H1 (cell line): Measurements from ENCODE around the gene CREB3L4. TPM values are rescaled to one million over a fixed set of nuclear protein-coding genes. Genes with fewer than 3 reads are reported as not detected.

Source experiments
- CTCF ChIA-PET: fragments of 300-600 bp; sonication (Branson Sonifier 250); formaldehyde crosslinking; loops from one replicate; lab custom pipeline; 2021; ENCODE audit not compliant: partially characterized antibody; lab: Charles Lee
- POLR2A ChIA-PET: fragments of 300-600 bp; sonication (Branson Sonifier 250); formaldehyde crosslinking; loops from one replicate; lab custom pipeline; 2021; ENCODE audit warnings: inconsistent platforms; ENCODE audit not compliant: partially characterized antibody; lab: Charles Lee
- DNase-seq, 2 experiments: peaks; one replicate each; pipeline versions ENCODE4 v3.0.0 to v3.0.0-alpha.2; 2010 to 2022; ENCODE audit warnings: low spot score in 2 of 2, low read depth in 1 of 2, mixed read lengths in 1 of 2
- FAIRE-seq: peaks from 2 replicates; lab custom pipeline; 2011; peaks lifted over from hg19 to GRCh38; lab: Jason Lieb, UNC
- H2AFZ ChIP-seq: 2 replicates; pipeline ENCODE4 v1.8.1; 2012; ENCODE audit warnings: low read length, inconsistent platforms
- H2AK5ac ChIP-seq: 2 replicates; pipeline ENCODE4 v1.6.1; 2013; ENCODE audit warnings: low read depth, low read length
- H2BK120ac ChIP-seq: replicated peaks from 2 replicates; pipeline ENCODE3; 2013; ENCODE audit warnings: low read depth, low read length, inconsistent platforms
- H2BK12ac ChIP-seq: 2 replicates; pipeline ENCODE4 v1.6.1; 2013; ENCODE audit warnings: low read depth, low read length
- H2BK15ac ChIP-seq: 2 replicates; pipeline ENCODE4 v1.6.1; 2013; ENCODE audit warnings: low read length
- H2BK20ac ChIP-seq: 2 replicates; pipeline ENCODE4 v1.6.1; 2013; ENCODE audit warnings: low read length
- H2BK5ac ChIP-seq: 2 replicates; pipeline ENCODE4 v1.6.1; 2013; ENCODE audit warnings: low read depth, low read length
- H3K14ac ChIP-seq: 2 replicates; pipeline ENCODE4 v1.6.1; 2013; ENCODE audit warnings: inconsistent platforms; ENCODE audit not compliant: insufficient read length
- H3K18ac ChIP-seq: 2 replicates; pipeline ENCODE4 v1.6.1; 2013; ENCODE audit warnings: low read length; ENCODE audit errors: extremely low read depth
- H3K23ac ChIP-seq: 2 replicates; pipeline ENCODE4 v1.6.1; 2013; ENCODE audit warnings: inconsistent platforms; ENCODE audit not compliant: insufficient read length
- H3K23me2 ChIP-seq: 2 replicates; pipeline ENCODE4 v1.6.1; 2013; ENCODE audit warnings: low read depth, low read length
- H3K27ac ChIP-seq: 2 replicates; pipeline ENCODE4 v1.6.1; 2011; ENCODE audit warnings: low read depth, low read length, inconsistent platforms
- H3K27me3 ChIP-seq, 4 experiments: replicated peaks in 1 of 4; 1 replicate in 1 of 4; 2 replicates in 3 of 4; pipeline versions ENCODE4 v1.6.1 to v1.8.1; 2011 to 2013; ENCODE audit warnings: low read length in 3 of 4, mild to moderate bottlenecking in 3 of 4, inconsistent platforms in 2 of 4, mixed read lengths in 2 of 4, moderate library complexity in 1 of 4; ENCODE audit not compliant: control insufficient read depth in 3 of 4, insufficient read depth in 3 of 4; ENCODE audit errors: extremely low read depth in 1 of 4
- H3K36me3 ChIP-seq, 4 experiments: 2 replicates each; pipeline versions ENCODE4 v1.6.1 to v1.8.1; 2011 to 2013; ENCODE audit warnings: mild to moderate bottlenecking in 4 of 4, low read length in 3 of 4, moderate library complexity in 2 of 4, control low read depth in 1 of 4, inconsistent platforms in 1 of 4; ENCODE audit not compliant: insufficient read depth in 4 of 4, control insufficient read depth in 2 of 4
- H3K4ac ChIP-seq: replicated peaks from 2 replicates; pipeline ENCODE3; 2013; ENCODE audit warnings: low read length, low read depth, mixed read lengths, inconsistent platforms; ENCODE audit not compliant: insufficient read length
- H3K4me1 ChIP-seq, 4 experiments: replicated peaks in 1 of 4; 1 replicate in 1 of 4; 2 replicates in 3 of 4; pipeline versions ENCODE4 v1.6.1 to v1.8.1; 2011 to 2013; ENCODE audit warnings: low read length in 3 of 4, inconsistent platforms in 2 of 4, mixed read lengths in 1 of 4; ENCODE audit not compliant: insufficient read depth in 4 of 4, control insufficient read depth in 3 of 4
- H3K4me2 ChIP-seq, 2 experiments: 2 replicates each; pipeline versions ENCODE4 v1.6.1 to v1.8.1; 2011 to 2013; ENCODE audit warnings: low read depth in 2 of 2, low read length in 2 of 2, control low read depth in 1 of 2, inconsistent platforms in 1 of 2, mild to moderate bottlenecking in 1 of 2; ENCODE audit not compliant: insufficient read depth in 1 of 2
- H3K4me3 ChIP-seq, 4 experiments: fragments of 200-600, 300-600 bp in 1 of 4; sonication (generic), shearing (Covaris generic), sonication (Bioruptor Twin) in 1 of 4; 2 replicates each; pipeline versions ENCODE4 v1.5.1 to v1.8.1; 2011 to 2016; ENCODE audit warnings: low read length in 4 of 4, low read depth in 3 of 4, control low read depth in 2 of 4, inconsistent platforms in 2 of 4, mild to moderate bottlenecking in 2 of 4, mixed read lengths in 1 of 4, moderate library complexity in 1 of 4; ENCODE audit not compliant: insufficient read depth in 2 of 4; ENCODE audit errors: extremely low read depth in 1 of 4
- H3K56ac ChIP-seq: replicated peaks from 2 replicates; pipeline ENCODE3; 2013; ENCODE audit warnings: low read depth, mild to moderate bottlenecking, mixed read lengths, low read length, inconsistent platforms; ENCODE audit not compliant: insufficient read length
- H3K79me1 ChIP-seq: 2 replicates; pipeline ENCODE4 v1.6.1; 2013; ENCODE audit warnings: low read depth, low read length, control low read depth
- H3K79me2 ChIP-seq, 2 experiments: 2 replicates each; pipeline versions ENCODE4 v1.6.1 to v1.8.1; 2012 to 2013; ENCODE audit warnings: low read length in 2 of 2, mild to moderate bottlenecking in 2 of 2, inconsistent platforms in 1 of 2; ENCODE audit not compliant: insufficient read depth in 2 of 2, control insufficient read depth in 1 of 2
- H3K9ac ChIP-seq, 4 experiments: replicated peaks in 1 of 4; 1 replicate in 1 of 4; 2 replicates in 3 of 4; pipeline versions ENCODE4 v1.6.1 to v1.8.1; 2011 to 2013; ENCODE audit warnings: low read depth in 3 of 4, low read length in 3 of 4, control low read depth in 2 of 4, mild to moderate bottlenecking in 2 of 4, moderate library complexity in 2 of 4, inconsistent platforms in 1 of 4; ENCODE audit errors: extremely low read depth in 1 of 4
- H3K9me3 ChIP-seq, 2 experiments: 2 replicates each; pipeline versions ENCODE4 v1.6.1 to v1.8.1; 2012 to 2013; ENCODE audit warnings: mild to moderate bottlenecking in 2 of 2, moderate library complexity in 2 of 2, control low read depth in 1 of 2, inconsistent platforms in 1 of 2, low read depth in 1 of 2, low read length in 1 of 2, mixed read lengths in 1 of 2; ENCODE audit not compliant: insufficient read depth in 2 of 2
- H4K20me1 ChIP-seq, 2 experiments: replicated peaks in 1 of 2; 2 replicates each; pipeline versions ENCODE3 to v1.8.1; 2011 to 2013; ENCODE audit warnings: inconsistent platforms in 2 of 2, low read length in 2 of 2, mild to moderate bottlenecking in 1 of 2; ENCODE audit not compliant: insufficient read depth in 2 of 2, control insufficient read depth in 1 of 2
- H4K5ac ChIP-seq: 2 replicates; pipeline ENCODE4 v1.6.1; 2013; ENCODE audit warnings: low read length, low read depth, mixed read lengths, inconsistent platforms; ENCODE audit not compliant: insufficient read length
- H4K8ac ChIP-seq: 2 replicates; pipeline ENCODE4 v1.8.0; 2013; ENCODE audit warnings: mild to moderate bottlenecking, moderate library complexity, low read length, inconsistent platforms; ENCODE audit not compliant: insufficient read depth; ENCODE audit errors: extremely low read depth
- H4K91ac ChIP-seq: replicated peaks from 2 replicates; pipeline ENCODE3; 2013; ENCODE audit warnings: low read length, mixed read lengths, inconsistent platforms; ENCODE audit not compliant: insufficient read length
- EP300 ChIP-seq, 2 experiments: IDR thresholded peaks; 1 replicate in 1 of 2; 2 replicates in 1 of 2; pipeline ENCODE4 v1.6.1; 2011 to 2012; ENCODE audit warnings: low read depth in 2 of 2, low read length in 2 of 2, mild to moderate bottlenecking in 2 of 2, borderline replicate concordance in 1 of 2, inconsistent platforms in 1 of 2, moderate library complexity in 1 of 2
- POLR2A ChIP-seq, 2 experiments: IDR thresholded peaks; 1 replicate in 1 of 2; 2 replicates in 1 of 2; pipeline ENCODE4 v1.6.1; 2011; ENCODE audit warnings: low read depth in 2 of 2, low read length in 2 of 2, mild to moderate bottlenecking in 2 of 2; ENCODE audit errors: control extremely low read depth in 1 of 2
- SAP30 ChIP-seq: fragments of 300-600 bp; sonication (generic); IDR thresholded peaks from 2 replicates; pipeline ENCODE4 v1.7.1; 2012; ENCODE audit warnings: low read length, moderate library complexity, mild to moderate bottlenecking, inconsistent platforms; ENCODE audit not compliant: insufficient read depth, insufficient replicate concordance
- WGBS, 2 experiments: shearing (Covaris generic) in 1 of 2; methylation state at CpG; one replicate each; pipeline versions ENCODE4 v1.1.6 to v1.1.7; 2013 to 2015; ENCODE audit warnings: low lambda C conversion rate in 2 of 2, mixed read lengths in 2 of 2, inconsistent platforms in 1 of 2, low coverage in 1 of 2, missing lambda C conversion rate in 1 of 2; ENCODE audit not compliant: insufficient replicate concordance in 2 of 2, insufficient coverage in 1 of 2, insufficient read length in 1 of 2; ENCODE audit errors: extremely low coverage in 1 of 2, missing lambda C conversion rate in 1 of 2; 5-methylcytosine and 5-hydroxymethylcytosine counted together
- polyA plus RNA-seq, 7 experiments: library from polyadenylated mRNA; depleted of rRNA in 3 of 7; stranded (reverse) in 5 of 7; unstranded in 2 of 7; fragments of >200 nt in 5 of 7; fragments of 200-250 nt in 2 of 7; gene quantifications; 1 replicate in 5 of 7; 2 replicates in 1 of 7; 4 replicates in 1 of 7; pipeline versions ENCODE4 v1.2.1 to v1.2.3, GENCODE V29; 2011 to 2013; ENCODE audit warnings: missing spikeins in 2 of 7, mixed read lengths in 2 of 7
- total RNA-seq: library from RNA; stranded (reverse); fragmentation: NEBNext Ultra II Directional; extraction: Animal tissue kit (Norgen Biotek cat#: 25700); gene quantifications from 2 replicates; pipeline ENCODE4 v1.2.1, GENCODE V29; 2021

CREB3L4 gene
- total and polyA plus RNA-seq, 2 of the 8 experiments (the other 6 are each of a cell fraction or from before 2014, with no cell fraction given): 34.4 to 54.0 TPM

DNA sequence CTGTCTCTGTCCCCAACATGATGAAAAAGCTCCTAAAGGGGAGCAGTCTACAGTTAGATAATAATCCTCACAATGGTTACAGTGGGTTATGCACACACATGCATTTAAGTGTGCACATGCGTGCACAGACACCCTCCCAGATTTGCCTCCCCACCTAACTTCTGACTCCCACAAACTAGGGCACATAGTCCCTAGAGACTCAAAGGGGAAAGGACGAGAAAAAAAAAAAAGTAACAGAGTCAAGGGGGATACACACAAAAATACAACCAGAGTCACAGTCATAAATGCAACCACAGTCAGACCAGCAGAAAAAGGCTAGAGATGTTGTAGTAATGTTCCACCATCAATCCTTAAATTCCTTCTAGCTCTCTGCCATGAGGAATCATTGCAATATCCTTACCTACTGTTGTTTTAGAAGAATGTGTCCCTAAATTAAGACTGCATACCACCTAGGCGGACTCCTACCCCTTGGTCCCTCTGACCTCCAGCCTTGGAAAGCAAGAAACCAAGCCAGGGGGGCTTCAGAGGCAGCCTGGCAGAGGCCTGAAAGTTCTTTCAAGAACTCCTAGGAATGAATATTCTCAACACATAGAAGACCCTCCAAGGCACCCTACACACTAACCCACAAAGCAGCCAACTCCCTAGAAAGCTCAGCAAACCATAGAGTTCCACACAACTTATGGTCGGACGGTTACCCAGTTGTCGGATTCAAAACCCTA lies 10.5 kb upstream of the CREB3L4 start:
- FAIRE-seq: no peak
- H3K27ac ChIP-seq: peak overlapping the region; percentile 77

More for the DNA sequence above, 10.5 kb upstream of the CREB3L4 start:
- H3K14ac ChIP-seq: no peak overlapping the region
- TF ChIP-seq SAP30 (no peak), EP300 (IDR thresholded peaks at IDR 0.05; ENCODE audit: borderline replicate concordance in 1 of 2, low read depth in 2 of 2, low read length in 2 of 2) (no peak), POLR2A (IDR thresholded peaks at IDR 0.05; ENCODE audit: control extremely low read depth in 1 of 2, low read depth in 2 of 2, low read length in 2 of 2) (peak in 1 of 2 experiments; percentile 71; a peak in 1 of 3 replicates)
- H2BK20ac ChIP-seq: no peak overlapping the region
- peaks cover 3 to 20% (median 12%) of the 10 kb centered on the region in 4 experiments for H3K4me1 ChIP-seq
- H3K23me2 ChIP-seq: peaks cover 15% of the 10 kb centered on the region
- H2AK5ac ChIP-seq: no peak overlapping the region
- H4K8ac ChIP-seq: peak overlapping the region; percentile 47
- peaks cover 16 to 32% (median 25%) of the 10 kb centered on the region in 4 experiments for H3K36me3 ChIP-seq
- H2BK5ac ChIP-seq: peak overlapping the region; percentile 96
- peak overlapping the region; percentile 92; the same call in 1 of the 2 replicates for H3K18ac ChIP-seq
- ChIA-PET POLR2A (interaction anchor here (0.6 to 15.7 kb wide), 11 partner anchors 10 to 181 kb away, joined by 3 to 454 read pairs (median 7); partner anchors contain the start of genes CREB3L4, DENND4B, GATAD2B and JTB), CTCF (interaction anchor here (0.6 to 6.4 kb wide), 7 partner anchors 9 to 316 kb away, joined by 3 to 31 read pairs (median 3); partner anchors contain the start of genes DENND4B and RAB13)
- WGBS, 2 experiments: 37% methylated on average over 6 of the region's 6 CpGs; no CpG with 5 or more reads in 1 of the 2 experiments
- H4K20me1 ChIP-seq: peaks cover 9 to 16% of the 10 kb centered on the region in 2 experiments
- H3K4me3 ChIP-seq: peak overlapping the region; percentile 82 to 98 (median 88)
- 0 out of 2 replicates have a peak overlapping the region, but pooled peaks have one; percentile 4 for H2AFZ ChIP-seq
- H4K5ac ChIP-seq: no peak overlapping the region
- peak overlapping the region; percentile 81 to 89 for H3K4me2 ChIP-seq
- H4K91ac ChIP-seq: no peak overlapping the region
- H2BK12ac ChIP-seq: 0 out of 2 replicates have a peak overlapping the region, but pooled peaks have one; percentile 60
- H2BK120ac ChIP-seq: no peak overlapping the region
- H3K27me3 ChIP-seq: no peaks in the 10 kb centered on the region
- H3K9me3 ChIP-seq: no peaks in the 10 kb centered on the region
- no peak overlapping the region for H3K4ac ChIP-seq
- H3K79me1 ChIP-seq: peaks cover 34% of the 10 kb centered on the region
- H3K56ac ChIP-seq: no peak overlapping the region
- H2BK15ac ChIP-seq: 0 out of 2 replicates have a peak overlapping the region, but pooled peaks have one; percentile 16
- peaks cover 30 to 62% of the 10 kb centered on the region in 2 experiments for H3K79me2 ChIP-seq
- DNase-seq: no peak
- H3K9ac ChIP-seq: peak overlapping the region in 3 of 4 experiments; percentile 71 to 85 (median 83); a peak in 6 of 7 replicates
- H3K23ac ChIP-seq: no peak overlapping the region
